ENCODE results near the gene RTRAF.
A peak's percentile ranks its signal among the peaks of the same experiment; 100 is the strongest.

The RTRAF gene

GRCh38 chr14:51989293-51990234 lies at the start of gene RTRAF:
TSS of gene RTRAF (plus strand) at chr14:51989546. CDS start at chr14:51989640, 94 bp downstream.
- peak; percentile 86 to 89 for DNase-seq (ENCODE audit: low read depth in 2 of 2)

GRCh38 chr14:51939755-51940301 lies 49.5 kb upstream of the RTRAF start:
- no peak for DNase-seq (ENCODE audit: low read depth in 2 of 2)

- no peak for DNase-seq (ENCODE audit: low read depth in 2 of 2)
Observed at GRCh38 chr14:51942971-51943370, 46.4 kb upstream of the RTRAF start.

GRCh38 chr14:51950007-51950406 lies 39.3 kb upstream of the RTRAF start:
- no peak for DNase-seq (ENCODE audit: low read depth in 2 of 2)

GRCh38 chr14:51951656-51952055 lies 37.7 kb upstream of the RTRAF start:
- no peak for DNase-seq (ENCODE audit: low read depth in 2 of 2)

- no peak for DNase-seq (ENCODE audit: low read depth in 2 of 2)
Observed at GRCh38 chr14:51954031-51954430, 35.3 kb upstream of the RTRAF start.

- no peak for DNase-seq (ENCODE audit: low read depth in 2 of 2)
Observed at GRCh38 chr14:51954657-51955056, 34.7 kb upstream of the RTRAF start.

- no peak for DNase-seq (ENCODE audit: low read depth in 2 of 2)
Observed at GRCh38 chr14:51957950-51958349, 31.4 kb upstream of the RTRAF start.

GRCh38 chr14:51959928-51960327 lies 29.4 kb upstream of the RTRAF start:
- DNase-seq (ENCODE audit: low read depth in 2 of 2), result no peak

- DNase-seq (ENCODE audit: low read depth in 2 of 2), result no peak
Observed at GRCh38 chr14:51960866-51961265, 28.5 kb upstream of the RTRAF start.

GRCh38 chr14:51962711-51963110 lies 26.6 kb upstream of the RTRAF start:
- no peak for DNase-seq (ENCODE audit: low read depth in 2 of 2)

- no peak for DNase-seq (ENCODE audit: low read depth in 2 of 2)
Observed at GRCh38 chr14:51963286-51963685, 26.1 kb upstream of the RTRAF start.

- DNase-seq (ENCODE audit: low read depth in 2 of 2), result no peak
Observed at GRCh38 chr14:51967521-51967920, 21.8 kb upstream of the RTRAF start.

- DNase-seq (ENCODE audit: low read depth in 2 of 2), result no peak
Observed at GRCh38 chr14:51969852-51970540, 19.4 kb upstream of the RTRAF start.

GRCh38 chr14:51972566-51972965 lies 16.8 kb upstream of the RTRAF start:
- no peak for DNase-seq (ENCODE audit: low read depth in 2 of 2)

- no peak for DNase-seq (ENCODE audit: low read depth in 2 of 2)
Observed at GRCh38 chr14:51977075-51977474, 12.3 kb upstream of the RTRAF start.

- no peak for DNase-seq (ENCODE audit: low read depth in 2 of 2)
Observed at GRCh38 chr14:51978681-51979085, 10.7 kb upstream of the RTRAF start.

GRCh38 chr14:51979088-51979709 lies 10.1 kb upstream of the RTRAF start:
- peak; percentile 74 to 81 for DNase-seq (ENCODE audit: low read depth in 2 of 2)

GRCh38 chr14:51981218-51981854 lies 8.0 kb upstream of the RTRAF start:
- no peak for DNase-seq (ENCODE audit: low read depth in 2 of 2)

- DNase-seq (ENCODE audit: low read depth in 2 of 2), result no peak
Observed at GRCh38 chr14:51988221-51988620, 1.1 kb upstream of the RTRAF start.

GRCh38 chr14:51990488-51990887 lies 1.1 kb downstream of the RTRAF start:
- DNase-seq (ENCODE audit: low read depth in 2 of 2), result no peak
